Measurements from ENCODE around the gene EFHC1.

- no peak for TF ChIP-seq CTCF (IDR thresholded peaks at IDR 0.05)
- TF ChIP-seq POLR2A (IDR thresholded peaks at IDR 0.05), result no peak
Observed at GRCh38 chr6:52513896-52514295, 93.8 kb downstream of the EFHC1 start.
